Measurements from ENCODE around the gene ATP5PO.

GRCh38 chr21:33939226-33939625 lies 23.6 kb upstream of the ATP5PO start:
- TF ChIP-seq CC2D1A (CRISPR knock-in tag; IDR thresholded peaks at IDR 0.05), result no peak
- TF ChIP-seq KLF16 (CRISPR knock-in tag; IDR thresholded peaks at IDR 0.05), result no peak
- TF ChIP-seq ZNF253 (CRISPR knock-in tag; IDR thresholded peaks at IDR 0.05; ENCODE audit: borderline replicate concordance), result no peak
- no peak for TF ChIP-seq KDM1A (CRISPR knock-in tag; IDR thresholded peaks at IDR 0.05)
- no peak for TF ChIP-seq PRDM10 (CRISPR knock-in tag; IDR thresholded peaks at IDR 0.05; ENCODE audit: low read depth)
- TF ChIP-seq GATAD2A (CRISPR knock-in tag; IDR thresholded peaks at IDR 0.05), result no peak
- no peak for TF ChIP-seq NFE2L2 (IDR thresholded peaks at IDR 0.05; ENCODE audit: low read length)
